GM18526 (cell line): ENCODE results near the gene KAT8.

Source experiments
- POLR2A ChIP-seq: IDR thresholded peaks from 3 replicates; pipeline ENCODE4 v1.6.1; 2011; ENCODE audit not compliant: insufficient read length; ENCODE audit errors: extremely low read depth

The KAT8 gene

GRCh38 chr16:31110106-31111034, 7.1 kb upstream of the KAT8 start:
- TF ChIP-seq POLR2A: no peak

DNA sequence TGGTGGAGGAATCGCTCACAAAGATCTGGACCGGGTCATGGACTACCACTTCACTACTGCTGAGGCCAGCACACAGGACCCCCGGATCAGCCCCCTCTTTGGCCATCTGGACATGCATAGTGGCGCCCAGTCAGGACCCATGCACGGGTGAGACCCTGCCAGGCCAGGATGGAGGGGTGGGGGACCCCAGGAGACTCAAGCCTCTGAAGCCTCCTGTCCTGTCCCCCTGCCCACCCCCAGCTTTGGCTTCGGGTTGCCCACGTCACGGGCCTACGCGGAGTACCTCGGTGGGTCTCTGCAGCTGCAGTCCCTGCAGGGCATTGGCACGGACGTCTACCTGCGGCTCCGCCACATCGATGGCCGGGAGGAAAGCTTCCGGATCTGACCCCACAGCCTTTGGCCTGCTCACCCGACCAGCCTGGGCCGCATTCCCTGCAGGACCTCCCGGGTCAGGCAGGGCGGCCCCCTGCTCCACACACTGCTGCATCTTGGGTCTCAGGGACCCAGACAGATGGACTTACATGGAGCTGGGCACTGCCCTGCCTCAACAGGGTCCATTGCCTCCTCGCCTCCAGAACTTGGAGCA, 5.5 kb upstream of the KAT8 start:
- TF ChIP-seq POLR2A: no peak

GRCh38 chr16:31112711-31113110, 4.8 kb upstream of the KAT8 start:
- no peak for TF ChIP-seq POLR2A

GRCh38 chr16:31113121-31114120, 4.0 kb upstream of the KAT8 start:
- no peak for TF ChIP-seq POLR2A

- no peak for TF ChIP-seq POLR2A
These were observed 3.0 kb upstream of the KAT8 start for GRCh38 chr16:31114468-31114867.

DNA sequence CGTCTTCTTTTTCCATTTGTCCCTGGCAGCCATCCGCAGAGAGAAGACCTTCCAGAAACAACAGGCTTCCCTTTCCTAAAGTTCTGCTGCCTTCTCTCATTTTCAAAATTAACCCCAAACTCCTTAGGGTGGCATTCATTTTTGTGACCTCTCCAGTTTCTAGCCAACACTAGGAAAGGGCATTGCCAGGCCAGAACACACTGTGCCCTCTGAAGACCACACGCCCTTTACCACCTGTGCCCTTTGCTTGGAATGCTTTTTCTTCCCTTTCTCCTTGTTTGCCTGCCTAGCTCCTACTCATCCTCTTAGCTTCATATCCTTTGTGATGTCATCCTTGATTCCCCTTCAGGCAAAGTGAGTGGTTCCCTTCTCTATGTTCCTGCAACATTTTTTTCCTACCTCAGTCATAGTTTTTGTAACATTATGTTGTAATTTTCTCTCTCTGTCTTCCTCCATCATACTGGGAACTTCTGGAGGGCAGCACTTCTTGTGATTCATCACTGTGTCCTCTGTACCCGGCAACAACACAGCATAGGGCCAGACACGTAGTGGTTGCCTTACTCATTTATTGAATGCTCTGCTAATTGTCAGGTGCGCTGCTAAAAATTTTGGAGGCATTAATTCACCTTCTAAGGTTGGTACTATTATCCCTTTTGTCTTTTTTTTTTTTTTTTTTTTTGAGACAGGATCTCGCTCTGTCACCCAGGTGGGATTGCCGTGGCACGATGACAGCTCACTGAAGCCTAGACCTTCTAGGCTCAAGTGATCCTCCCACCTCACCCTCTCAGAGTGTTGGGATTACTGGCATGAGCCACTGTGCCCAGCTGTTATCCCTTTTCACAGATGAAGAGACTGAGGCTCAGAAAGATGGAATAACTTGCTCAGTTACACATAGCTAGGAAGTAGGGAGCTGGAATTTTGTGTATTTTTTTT, 1.0 kb downstream of the KAT8 start:
- TF ChIP-seq POLR2A: no peak

- no peak for TF ChIP-seq POLR2A
These were observed 2.7 kb downstream of the KAT8 start for GRCh38 chr16:31120129-31120528.

GRCh38 chr16:31125844-31126243, 8.4 kb downstream of the KAT8 start:
- TF ChIP-seq POLR2A: no peak

GRCh38 chr16:31127182-31127581, 9.7 kb downstream of the KAT8 start:
- TF ChIP-seq POLR2A: no peak

GRCh38 chr16:31128711-31129567, 11.5 kb downstream of the KAT8 start:
- TF ChIP-seq POLR2A: no peak

DNA sequence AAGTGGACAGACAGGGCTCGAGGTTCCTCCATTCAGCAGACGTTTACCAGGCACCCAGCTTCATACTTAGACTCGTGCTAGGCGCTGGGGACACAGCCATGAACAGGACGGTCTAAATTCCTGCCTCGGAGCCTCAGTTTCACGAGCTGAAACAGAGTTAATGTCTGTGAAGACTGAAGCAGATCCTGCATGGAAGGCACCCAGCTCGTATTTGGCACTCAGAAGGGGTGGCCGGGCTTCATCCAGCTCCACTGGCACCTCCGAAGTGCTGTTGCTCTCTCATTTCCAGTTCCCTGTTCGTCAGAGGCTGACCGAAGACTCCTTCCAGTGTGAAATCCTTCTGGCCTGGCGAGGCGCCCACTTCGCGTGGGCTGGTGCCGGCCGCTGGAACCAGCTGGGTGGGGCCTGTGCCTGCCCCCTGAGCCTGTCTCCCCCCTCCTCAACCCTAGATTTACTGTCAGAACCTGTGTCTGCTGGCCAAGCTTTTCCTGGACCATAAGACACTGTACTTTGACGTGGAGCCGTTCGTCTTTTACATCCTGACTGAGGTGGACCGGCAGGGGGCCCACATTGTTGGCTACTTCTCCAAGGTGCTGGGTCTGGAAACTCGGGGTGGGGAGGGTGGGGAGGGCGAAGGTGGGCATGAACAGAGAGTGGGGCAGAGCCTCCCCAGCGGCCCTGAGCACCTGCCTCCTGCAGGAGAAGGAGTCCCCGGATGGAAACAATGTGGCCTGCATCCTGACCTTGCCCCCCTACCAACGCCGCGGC, 12.3 kb downstream of the KAT8 start:
- TF ChIP-seq POLR2A: no peak

- no peak for TF ChIP-seq POLR2A
These were observed 12.9 kb downstream of the KAT8 start for GRCh38 chr16:31130336-31130891.
